Measurements from ENCODE around the gene MEGF6. TPM values are rescaled to one million over a fixed set of nuclear protein-coding genes. Genes with fewer than 3 reads are reported as not detected.

Gene MEGF6
- total RNA-seq, 1 donor from 2014 or later = 64.7 TPM

GRCh38 chr1:3618881-3619671, 7.8 kb upstream of the MEGF6 start:
- Mint-ChIP-seq H3K36me3 (ENCODE audit: unreplicated experiment) (no peaks in the 10 kb centered on the region), H3K9me3 (ENCODE audit: unreplicated experiment) (peaks cover 10% of the 10 kb centered on the region), H3K4me1 (ENCODE audit: low read depth, unreplicated experiment) (peaks cover 14% of the 10 kb centered on the region), H3K27ac (ENCODE audit: unreplicated experiment) (no peak overlapping the region), H3K27me3 (ENCODE audit: unreplicated experiment) (peaks cover 12% of the 10 kb centered on the region), H3K4me3 (ENCODE audit: unreplicated experiment) (no peak overlapping the region)
- DNase-seq = peak; percentile 73
- TF ChIP-seq CTCF (IDR thresholded peaks at IDR 0.05; ENCODE audit: partially characterized antibody, unreplicated experiment) = peak; percentile 82

- H3K9me3 Mint-ChIP-seq (ENCODE audit: unreplicated experiment) = peaks cover 8% of the 10 kb centered on the region
- no peak for TF ChIP-seq CTCF (IDR thresholded peaks at IDR 0.05; ENCODE audit: partially characterized antibody, unreplicated experiment)
- H3K27ac Mint-ChIP-seq (ENCODE audit: unreplicated experiment) = no peak overlapping the region
- H3K36me3 Mint-ChIP-seq (ENCODE audit: unreplicated experiment) = no peaks in the 10 kb centered on the region
- H3K27me3 Mint-ChIP-seq (ENCODE audit: unreplicated experiment) = peaks cover 7% of the 10 kb centered on the region
- no peak for DNase-seq
- H3K4me3 Mint-ChIP-seq (ENCODE audit: unreplicated experiment) = no peak overlapping the region
- peaks cover 13% of the 10 kb centered on the region for H3K4me1 Mint-ChIP-seq (ENCODE audit: low read depth, unreplicated experiment)
Measured at GRCh38 chr1:3618531-3618880, 7.2 kb upstream of the MEGF6 start.

DNA sequence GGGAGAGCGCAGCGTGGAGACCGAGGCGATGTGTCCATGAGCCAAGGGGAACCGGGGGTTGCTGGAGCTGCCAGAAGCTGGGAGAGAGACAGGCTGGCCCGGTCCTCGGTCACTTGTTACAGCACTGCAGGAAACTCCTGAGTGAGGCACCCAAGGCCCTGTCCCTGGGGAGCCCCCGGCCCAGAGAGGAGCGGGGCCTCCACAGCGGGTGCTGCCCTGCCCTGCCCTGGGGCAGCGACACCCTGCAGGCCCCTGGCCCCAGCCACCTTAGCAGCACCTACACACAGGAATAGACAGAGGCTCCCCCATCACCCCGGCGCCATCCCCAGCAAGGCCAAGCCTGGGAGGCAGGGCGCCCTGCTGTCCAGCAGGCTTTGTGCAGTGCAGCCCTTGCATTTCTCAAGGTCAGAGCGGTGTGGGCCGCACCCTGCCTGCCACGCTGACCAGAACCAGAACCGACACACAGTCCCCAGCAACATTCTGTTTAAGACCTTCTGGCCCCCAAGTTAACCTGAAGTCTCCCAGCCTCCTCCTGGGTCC, 6.6 kb upstream of the MEGF6 start:
- peaks cover 8% of the 10 kb centered on the region for H3K9me3 Mint-ChIP-seq (ENCODE audit: unreplicated experiment)
- no peak overlapping the region for H3K27ac Mint-ChIP-seq (ENCODE audit: unreplicated experiment)
- H3K4me1 Mint-ChIP-seq (ENCODE audit: low read depth, unreplicated experiment) = peaks cover 13% of the 10 kb centered on the region
- no peaks in the 10 kb centered on the region for H3K36me3 Mint-ChIP-seq (ENCODE audit: unreplicated experiment)
- H3K4me3 Mint-ChIP-seq (ENCODE audit: unreplicated experiment) = no peak overlapping the region
- peaks cover 6% of the 10 kb centered on the region for H3K27me3 Mint-ChIP-seq (ENCODE audit: unreplicated experiment)
- no peak for TF ChIP-seq CTCF (IDR thresholded peaks at IDR 0.05; ENCODE audit: partially characterized antibody, unreplicated experiment)
- DNase-seq = no peak

- no peaks in the 10 kb centered on the region for H3K36me3 Mint-ChIP-seq (ENCODE audit: unreplicated experiment)
- H3K27me3 Mint-ChIP-seq (ENCODE audit: unreplicated experiment) = peaks cover 5% of the 10 kb centered on the region
- peaks cover 13% of the 10 kb centered on the region for H3K4me1 Mint-ChIP-seq (ENCODE audit: low read depth, unreplicated experiment)
- no peak for DNase-seq
- H3K27ac Mint-ChIP-seq (ENCODE audit: unreplicated experiment) = no peak overlapping the region
- H3K9me3 Mint-ChIP-seq (ENCODE audit: unreplicated experiment) = peaks cover 6% of the 10 kb centered on the region
- TF ChIP-seq CTCF (IDR thresholded peaks at IDR 0.05; ENCODE audit: partially characterized antibody, unreplicated experiment) = no peak
- H3K4me3 Mint-ChIP-seq (ENCODE audit: unreplicated experiment) = no peak overlapping the region
Measured at GRCh38 chr1:3616861-3617260, 5.6 kb upstream of the MEGF6 start.
